NT2/D1 (cell line): Measurements from ENCODE around the gene NTPCR.

Experiments
- SUZ12 ChIP-seq: IDR thresholded peaks from 2 replicates; pipeline ENCODE4 v1.6.1; 2011; ENCODE audit not compliant: insufficient read length, insufficient read depth; ENCODE audit errors: extremely low read depth
- YY1 ChIP-seq: IDR thresholded peaks from 2 replicates; pipeline ENCODE4 v1.6.1; 2011; ENCODE audit not compliant: insufficient read length, insufficient read depth

DNA sequence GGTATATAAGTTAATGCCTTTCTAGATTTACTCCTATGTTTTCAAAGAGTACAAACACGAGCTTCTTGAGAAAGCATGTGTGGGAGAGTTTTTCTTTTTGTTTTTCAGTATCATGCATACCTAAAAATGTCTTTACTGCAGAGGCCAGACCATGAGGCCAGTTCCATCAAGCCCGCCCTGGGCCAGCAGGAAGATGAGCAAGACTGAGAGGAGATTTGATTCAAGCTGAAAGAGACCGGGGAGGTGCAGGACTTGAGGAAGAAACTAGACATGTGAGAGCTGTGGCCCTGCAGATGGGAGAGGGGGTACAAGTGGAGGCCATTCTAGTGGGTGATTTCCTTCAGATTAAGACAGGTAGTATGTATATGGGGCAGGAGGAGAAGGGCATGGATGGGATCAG lies 33.4 kb upstream of the NTPCR start:
- TF ChIP-seq YY1 (no peak), SUZ12 (no peak)
